HG03095 (cell line): ENCODE results near the gene RPL7A.
A peak's percentile ranks its signal among the peaks of the same experiment; 100 is the strongest.

ENCODE experiments used
- ATAC-seq: cut with Tn5 transposase; IDR thresholded peaks from one replicate; pipeline ENCODE4 v1.9.1; 2021; ENCODE audit warnings: moderate library complexity; ENCODE audit not compliant: unreplicated experiment

RPL7A gene

GRCh38 chr9:133346021-133346785, 1.8 kb upstream of the RPL7A start:
- ATAC-seq, result no peak

- ATAC-seq, result peak; percentile 32
These were observed 468 bp upstream of the RPL7A start for GRCh38 chr9:133347515-133347984.

- no peak for ATAC-seq
These were observed 928 bp downstream of the RPL7A start for GRCh38 chr9:133348718-133349573.

- no peak for ATAC-seq
These were observed 2.1 kb downstream of the RPL7A start for GRCh38 chr9:133349965-133350616.

GRCh38 chr9:133351526-133351907, 3.5 kb downstream of the RPL7A start:
- ATAC-seq, result no peak

GRCh38 chr9:133351908-133352634, 4.1 kb downstream of the RPL7A start:
- no peak for ATAC-seq

GRCh38 chr9:133352635-133353340, 4.8 kb downstream of the RPL7A start:
- ATAC-seq, result no peak

- no peak for ATAC-seq
These were observed 5.5 kb downstream of the RPL7A start for GRCh38 chr9:133353548-133353947.

- no peak for ATAC-seq
These were observed 6.7 kb downstream of the RPL7A start for GRCh38 chr9:133354766-133355165.

GRCh38 chr9:133355881-133356357, 7.9 kb downstream of the RPL7A start:
- ATAC-seq, result peak; percentile 7

GRCh38 chr9:133356391-133357091, 8.5 kb downstream of the RPL7A start, which contains the start of the genes SURF1 and SURF2:
TSS of gene SURF1 (minus strand) at chr9:133356487. CDS start at chr9:133356453, 34 bp downstream.
TSS of gene SURF2 (plus strand) at chr9:133356550. CDS start at chr9:133356593, 43 bp downstream.
- peak; percentile 49 for ATAC-seq

GRCh38 chr9:133357656-133358055, 9.6 kb downstream of the RPL7A start:
- no peak for ATAC-seq

- ATAC-seq, result no peak
These were observed 11.6 kb downstream of the RPL7A start for GRCh38 chr9:133359399-133360175.

- no peak for ATAC-seq
These were observed 12.7 kb downstream of the RPL7A start for GRCh38 chr9:133360400-133361393.

GRCh38 chr9:133361507-133362092, 13.6 kb downstream of the RPL7A start:
- no peak for ATAC-seq

GRCh38 chr9:133362359-133363044, 14.5 kb downstream of the RPL7A start:
- no peak for ATAC-seq
